Urothelium cell line (cell line): ENCODE results near the gene NUP93.
"Not testable (repeated sequence)": the region's sequence is repeated elsewhere in the genome, so short reads cannot be mapped to it uniquely, and the experiment has no call there.

ENCODE experiments used
- DNase-seq: peaks from one replicate; pipeline ENCODE4 v3.0.0; 2011; ENCODE audit warnings: low spot score, mixed read lengths
- FAIRE-seq: peaks from 2 replicates; lab custom pipeline; 2011; peaks lifted over from hg19 to GRCh38; lab: Jason Lieb, UNC

The NUP93 gene

DNA sequence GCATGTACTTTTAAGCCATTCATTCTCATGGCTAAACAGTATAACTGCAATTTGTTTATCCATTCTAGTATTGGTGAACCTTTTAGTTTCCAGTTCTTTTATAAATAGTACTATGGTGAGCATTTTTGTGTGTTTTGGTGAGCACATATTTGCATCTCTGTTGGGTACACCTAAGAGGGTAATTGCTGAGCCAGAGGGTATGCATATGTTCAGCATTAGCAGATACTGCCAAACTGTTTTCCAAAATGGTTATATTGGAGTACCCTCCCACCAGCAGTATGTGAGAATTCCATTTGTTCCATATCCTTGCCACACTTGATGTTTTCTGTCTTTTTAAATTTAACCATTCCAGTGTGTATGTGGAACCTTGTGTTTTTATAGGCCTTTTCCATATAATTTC lies 81.0 kb downstream of the NUP93 start:
- DNase-seq (no peak), FAIRE-seq (no peak)

DNA sequence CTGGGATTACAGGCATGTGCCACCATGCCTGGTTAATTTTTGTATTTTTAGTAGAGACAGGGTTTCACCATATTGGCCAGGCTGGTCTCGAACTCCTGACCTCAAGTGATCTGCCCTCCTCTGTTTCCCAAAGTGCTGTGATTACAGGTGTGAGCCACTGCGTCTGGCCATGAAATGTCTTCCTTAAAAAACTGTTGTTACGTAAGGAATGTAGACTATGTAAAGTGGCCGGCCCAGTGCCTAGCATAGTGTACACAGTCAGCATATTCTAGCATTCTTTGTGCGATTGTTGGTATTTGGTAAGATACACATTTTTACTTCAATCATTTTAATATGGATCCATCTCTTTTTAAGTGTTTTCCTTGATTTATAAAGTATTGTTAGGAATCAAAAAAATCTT lies 81.7 kb downstream of the NUP93 start:
- DNase-seq, FAIRE-seq: not testable (repeated sequence)

DNA sequence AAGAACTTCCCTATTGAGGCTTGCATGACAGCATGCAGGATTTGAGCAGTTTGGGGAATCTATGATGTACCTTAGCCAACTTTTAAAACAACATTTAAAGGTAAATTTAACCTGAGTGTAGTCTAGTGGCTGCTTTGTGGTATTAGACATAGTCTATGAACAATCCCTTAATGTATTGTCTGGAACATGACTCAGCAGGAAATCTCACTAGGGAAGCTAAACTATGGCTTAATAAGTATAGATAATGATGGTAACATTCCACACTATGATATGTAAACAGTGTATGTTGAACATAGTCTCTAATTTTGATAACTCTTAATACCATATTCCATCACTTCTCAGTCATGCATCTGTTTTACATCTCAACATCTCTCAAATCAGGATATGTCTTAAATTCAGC lies 83.0 kb downstream of the NUP93 start:
- no peak for FAIRE-seq
- no peak for DNase-seq

DNA sequence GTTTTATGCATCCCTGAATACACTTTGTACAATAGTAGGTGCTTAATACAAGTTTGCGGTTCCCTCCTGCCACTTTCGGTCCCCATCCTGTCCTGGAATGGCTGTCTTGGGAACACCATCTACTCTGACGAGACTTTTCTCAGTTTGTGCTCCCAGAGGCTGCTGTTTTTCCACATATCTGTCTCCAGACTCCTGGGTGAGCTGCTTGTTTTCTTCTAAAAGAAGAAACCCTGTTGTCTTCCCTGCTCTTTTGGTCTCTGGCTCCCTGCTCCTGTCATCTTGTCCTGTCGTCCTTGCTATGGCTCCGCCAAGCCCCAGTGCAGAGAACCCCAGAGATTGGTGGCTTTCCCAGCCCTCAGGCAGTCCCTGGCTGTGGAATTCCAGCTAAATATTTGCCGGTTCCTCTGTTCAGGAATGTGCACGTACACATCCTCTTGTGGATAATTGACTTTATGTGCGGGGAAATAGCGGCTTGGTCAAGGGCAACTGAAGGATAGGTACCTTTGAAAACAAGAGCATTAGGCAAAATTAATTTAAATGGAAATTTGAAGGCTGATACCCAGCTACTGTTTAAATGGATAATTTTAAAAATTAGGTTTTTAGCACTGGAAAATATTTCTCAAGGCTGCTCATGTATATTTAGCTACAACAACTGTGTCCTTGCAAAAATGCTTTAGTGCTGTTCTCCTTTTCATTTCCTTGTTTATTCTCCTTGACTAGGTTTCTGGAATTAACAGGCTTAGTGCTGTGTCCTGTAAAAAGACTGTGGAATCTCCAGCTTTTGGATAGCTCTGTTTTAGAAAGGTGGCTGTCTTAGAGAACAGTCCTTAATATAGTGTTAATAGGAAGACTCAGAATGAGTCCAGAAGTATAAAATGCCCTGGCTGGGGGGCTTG lies 84.9 kb downstream of the NUP93 start:
- no peak for FAIRE-seq
- DNase-seq, result peak; percentile 41

DNA sequence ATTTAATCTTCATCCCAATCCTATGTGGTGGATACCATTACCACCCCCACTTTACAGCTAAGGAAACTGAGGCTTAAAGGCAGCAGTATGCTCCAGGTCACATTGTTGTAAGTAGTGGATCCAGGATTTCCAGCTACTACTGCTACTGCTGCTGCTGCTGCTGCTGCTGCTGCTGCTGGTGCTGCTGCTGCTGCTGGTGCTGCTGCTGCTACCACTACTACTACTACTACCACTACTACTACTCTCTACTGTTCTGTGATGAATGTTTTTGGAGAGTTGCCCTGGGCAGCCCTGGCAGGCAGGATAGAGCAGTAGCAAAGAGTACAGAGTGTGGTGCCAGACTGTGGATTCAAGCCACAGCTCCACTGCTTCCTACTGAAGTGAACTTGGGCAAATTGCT lies 85.8 kb downstream of the NUP93 start:
- no peak for FAIRE-seq

DNA sequence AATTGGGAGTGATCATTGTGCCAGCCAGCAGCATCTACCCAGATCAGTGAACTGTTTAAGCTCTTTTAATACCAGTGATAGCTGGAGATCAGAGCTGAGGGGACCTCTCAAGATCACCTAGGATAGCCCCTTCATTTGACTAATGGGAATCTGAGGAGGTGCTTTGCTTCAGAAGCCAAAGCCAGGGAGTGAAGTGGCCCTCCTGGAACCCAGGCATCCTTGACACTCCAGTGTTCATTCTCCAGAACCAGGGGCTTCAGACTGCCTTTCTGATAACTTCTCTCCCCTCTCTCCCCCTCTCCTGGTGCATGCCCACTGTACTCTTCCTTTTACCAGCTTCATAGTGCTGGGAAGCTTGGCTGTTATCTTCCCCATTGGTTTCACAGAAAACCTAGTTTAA lies 87.1 kb downstream of the NUP93 start:
- DNase-seq, result no peak
- no peak for FAIRE-seq

More for the DNA sequence above, 85.8 kb downstream of the NUP93 start:
- no peak for DNase-seq

DNA sequence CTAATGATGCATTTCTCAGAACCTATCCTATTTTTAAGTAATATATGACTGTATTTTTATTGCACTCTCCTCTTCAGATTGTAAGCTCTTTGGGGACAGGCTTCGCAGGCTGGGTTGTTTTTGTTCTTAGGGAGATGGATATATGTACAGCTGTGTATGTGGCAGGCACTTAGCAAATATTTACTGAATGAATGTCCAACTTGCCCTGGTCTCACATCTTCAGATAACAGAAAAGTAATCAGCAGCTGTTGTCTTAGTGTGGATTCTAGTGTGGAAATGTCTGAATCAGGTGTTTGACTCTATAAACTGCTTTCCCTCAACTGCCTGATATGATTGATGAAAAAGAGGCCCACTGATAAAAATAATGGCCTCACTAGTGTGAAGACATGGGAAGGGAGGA lies 88.0 kb downstream of the NUP93 start:
- FAIRE-seq (no peak), DNase-seq (no peak)

DNA sequence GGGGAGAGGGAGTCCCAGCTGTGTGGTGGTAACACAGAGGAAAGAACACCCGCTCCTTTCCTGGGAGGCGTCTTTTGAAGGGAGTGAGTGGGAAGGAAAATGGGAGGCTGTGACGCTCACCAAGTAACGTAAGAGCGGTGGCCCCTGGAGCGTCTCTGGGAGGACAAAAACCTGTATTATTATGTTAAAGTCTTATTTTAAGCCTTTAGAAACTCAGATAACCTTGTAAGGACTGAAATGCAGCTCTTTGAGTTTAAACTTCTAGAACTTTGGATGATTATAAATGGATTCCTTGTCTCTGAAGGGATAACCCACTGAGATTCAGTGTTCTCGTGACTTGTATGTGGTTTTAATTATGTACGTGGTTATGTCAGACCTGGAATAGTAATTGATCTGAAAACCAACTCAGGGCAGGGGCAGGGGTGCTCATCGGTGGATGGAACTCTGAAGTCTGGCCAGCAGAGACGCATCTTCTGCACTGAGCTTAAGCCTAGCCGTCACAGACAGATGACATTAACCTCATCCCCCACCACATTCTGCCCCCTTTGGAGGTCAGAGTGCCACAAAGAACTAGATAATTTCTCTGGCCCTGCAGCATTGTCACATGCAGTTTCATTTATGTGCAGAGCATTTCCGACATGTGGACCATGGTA lies 93.3 kb downstream of the NUP93 start:
- DNase-seq (no peak), FAIRE-seq (no peak)

DNA sequence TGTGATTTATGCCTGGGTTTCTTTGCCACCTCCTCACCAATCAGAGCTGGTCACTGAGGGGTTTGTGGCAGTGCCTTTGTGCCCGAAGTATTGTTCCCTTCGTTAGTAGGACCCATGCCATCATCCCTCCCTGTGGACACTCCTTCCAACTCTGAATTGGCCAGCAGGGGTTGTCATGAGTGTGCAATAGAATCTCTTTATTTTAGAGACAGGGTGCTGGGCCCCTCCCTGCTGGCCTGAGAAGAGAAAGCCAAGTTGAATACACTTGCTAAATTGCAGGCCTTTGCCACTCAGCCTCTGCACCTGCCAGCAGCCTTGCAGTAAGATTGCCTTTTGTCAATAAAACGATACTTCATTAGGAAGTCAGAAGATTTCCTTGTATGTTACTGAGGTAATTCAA lies 94.4 kb downstream of the NUP93 start:
- DNase-seq (no peak), FAIRE-seq (no peak)

DNA sequence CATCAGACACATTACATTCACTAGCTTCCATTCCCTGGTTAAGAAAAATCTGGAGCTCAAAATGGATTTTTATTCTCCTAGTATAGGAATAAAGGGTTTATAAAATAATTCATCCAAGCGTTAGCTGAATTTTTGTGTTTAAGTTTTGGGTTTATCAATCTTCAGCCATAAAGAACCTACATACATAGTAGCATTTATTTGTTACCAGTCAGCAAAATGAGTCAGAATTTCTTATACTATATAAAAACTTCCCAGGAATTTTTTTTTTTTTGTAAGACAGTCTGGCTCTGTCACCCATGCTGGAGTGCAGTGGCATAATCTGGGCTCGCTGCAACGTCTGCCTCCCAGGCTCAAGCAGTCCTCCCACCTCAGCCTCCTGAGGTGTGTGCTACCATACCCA lies 94.9 kb downstream of the NUP93 start:
- no peak for DNase-seq
- FAIRE-seq, result no peak

DNA sequence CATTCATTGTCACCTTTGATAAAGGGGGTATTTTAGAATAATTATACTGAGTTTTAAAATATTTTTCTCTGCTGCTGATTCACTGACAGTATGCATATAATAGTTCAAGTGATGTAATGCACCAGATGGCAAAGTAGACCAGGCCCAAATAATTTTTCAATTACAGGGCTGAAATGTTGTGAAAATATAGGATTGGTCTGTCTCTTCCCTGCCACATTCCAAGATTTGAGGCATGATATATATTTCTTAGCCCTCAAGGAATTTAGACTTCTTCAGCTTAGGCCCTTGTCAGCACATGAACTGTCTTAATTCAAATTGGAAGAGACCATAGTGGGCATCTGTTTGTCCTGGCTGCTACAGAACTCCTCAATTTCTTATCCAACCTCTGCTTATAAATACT lies 95.9 kb downstream of the NUP93 start:
- no peak for DNase-seq
- no peak for FAIRE-seq

DNA sequence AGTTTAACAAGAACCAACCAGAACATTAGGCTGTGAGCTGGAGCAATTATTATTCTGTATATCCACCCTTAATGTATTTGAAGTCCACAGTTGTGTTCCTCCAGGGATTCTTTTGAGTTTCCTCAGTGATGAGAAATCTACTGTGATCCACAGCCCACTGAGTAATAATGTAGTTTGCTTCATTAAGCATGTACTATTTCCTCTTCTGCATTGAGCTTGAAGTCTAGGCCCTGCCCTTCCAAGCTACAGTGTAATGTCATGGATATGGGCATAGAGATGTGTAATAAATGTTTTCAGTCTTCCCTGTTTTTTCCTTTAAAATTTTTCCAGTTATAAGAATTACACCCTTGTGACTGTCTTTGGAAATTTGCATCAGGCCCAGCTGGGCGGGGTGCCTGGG lies 98.7 kb downstream of the NUP93 start:
- FAIRE-seq, result no peak

DNA sequence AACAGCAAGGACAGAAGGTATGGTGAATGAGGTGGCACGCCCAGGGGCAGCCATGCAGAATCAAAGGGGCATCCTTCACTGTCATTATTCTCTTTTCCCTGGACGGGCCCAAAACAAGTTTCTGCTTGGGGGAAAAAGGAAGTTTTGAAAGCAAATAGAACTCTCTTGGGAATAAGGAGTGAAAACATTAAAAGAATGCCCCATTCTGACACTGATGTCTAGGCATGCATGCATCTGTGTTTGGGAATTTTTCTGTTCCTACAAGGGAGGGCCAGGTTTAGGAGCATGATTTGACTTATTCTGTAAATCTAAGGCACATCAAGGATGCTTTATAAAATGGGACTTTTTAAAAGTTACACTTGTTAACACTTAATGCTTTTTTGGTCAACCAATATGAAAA lies 100.7 kb downstream of the NUP93 start:
- no peak for FAIRE-seq
- no peak for DNase-seq

More for the DNA sequence above, 98.7 kb downstream of the NUP93 start:
- DNase-seq, result no peak

DNA sequence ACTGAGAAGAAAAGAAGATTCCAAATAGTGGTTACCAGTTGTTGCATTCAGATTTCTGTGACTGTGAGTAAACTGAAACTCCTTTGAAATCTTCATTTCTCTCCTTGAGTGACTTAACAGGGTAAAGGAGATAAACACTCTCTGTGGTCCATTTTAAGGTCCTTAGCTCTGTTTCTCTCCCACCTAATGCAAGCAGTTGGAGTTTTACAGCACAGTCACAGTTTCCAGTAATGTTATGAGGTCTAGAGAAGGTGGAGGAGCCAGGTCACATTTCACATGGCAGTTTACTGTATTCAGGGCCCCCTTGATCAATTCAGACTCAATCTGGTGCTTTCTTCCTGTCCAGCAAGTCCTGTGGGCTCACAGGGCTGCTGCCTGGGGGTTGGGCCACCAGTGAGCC lies 102.8 kb downstream of the NUP93 start:
- DNase-seq (no peak), FAIRE-seq (no peak)

DNA sequence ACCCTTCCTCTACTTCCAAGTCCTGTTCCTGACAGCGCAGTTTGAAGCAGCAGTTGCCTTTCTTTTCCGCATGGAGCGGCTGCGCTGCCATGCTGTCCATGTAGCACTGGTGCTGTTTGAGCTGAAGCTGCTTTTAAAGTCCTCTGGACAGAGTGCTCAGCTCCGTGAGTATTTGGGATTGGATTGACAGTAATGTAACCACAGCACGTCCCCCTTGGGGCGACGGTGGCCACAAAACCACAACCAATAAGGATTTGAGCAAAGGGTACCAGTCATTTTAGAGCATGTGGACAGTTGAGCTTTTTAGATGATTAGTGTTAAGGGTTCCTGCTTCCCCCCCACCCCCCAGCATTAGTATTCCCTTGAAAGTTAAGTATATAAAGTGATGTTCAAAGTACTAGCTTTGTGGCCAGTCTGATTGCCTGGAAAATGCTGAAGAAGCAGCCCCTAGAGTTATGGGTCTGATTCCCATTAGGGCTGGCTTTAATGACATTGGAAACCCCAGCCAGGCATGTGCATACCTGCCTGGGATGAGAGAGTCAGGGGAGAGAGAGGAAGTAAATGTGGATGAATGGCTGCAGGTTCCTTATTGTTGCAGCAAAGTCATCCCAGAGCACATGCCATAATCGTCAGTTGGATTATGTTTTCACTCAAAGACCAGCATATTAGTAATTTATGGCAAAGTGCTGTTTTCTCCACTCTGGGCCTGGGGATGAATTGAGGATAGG lies 103.5 kb downstream of the NUP93 start:
- FAIRE-seq, result no peak
- no peak for DNase-seq

DNA sequence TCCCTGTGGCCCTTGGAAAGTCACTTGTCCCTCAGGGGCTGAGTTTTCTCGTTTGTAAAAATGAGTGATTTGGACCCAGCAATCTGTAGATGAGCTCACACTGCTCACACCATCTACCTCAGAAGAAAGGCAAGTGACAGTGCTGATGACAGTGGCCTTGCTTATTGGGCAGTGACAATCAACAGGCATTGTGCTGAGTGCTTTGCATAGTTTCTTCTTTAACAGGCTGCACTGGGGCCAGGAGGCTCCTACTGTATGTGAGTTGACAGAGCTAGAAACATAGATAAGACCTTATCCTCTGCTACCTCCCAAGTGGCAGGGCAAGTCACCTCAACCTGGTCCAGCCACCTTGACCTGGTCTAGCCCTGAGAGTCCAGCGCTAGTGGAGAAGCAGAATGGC lies 105.4 kb downstream of the NUP93 start:
- DNase-seq, result no peak
- FAIRE-seq, result no peak

DNA sequence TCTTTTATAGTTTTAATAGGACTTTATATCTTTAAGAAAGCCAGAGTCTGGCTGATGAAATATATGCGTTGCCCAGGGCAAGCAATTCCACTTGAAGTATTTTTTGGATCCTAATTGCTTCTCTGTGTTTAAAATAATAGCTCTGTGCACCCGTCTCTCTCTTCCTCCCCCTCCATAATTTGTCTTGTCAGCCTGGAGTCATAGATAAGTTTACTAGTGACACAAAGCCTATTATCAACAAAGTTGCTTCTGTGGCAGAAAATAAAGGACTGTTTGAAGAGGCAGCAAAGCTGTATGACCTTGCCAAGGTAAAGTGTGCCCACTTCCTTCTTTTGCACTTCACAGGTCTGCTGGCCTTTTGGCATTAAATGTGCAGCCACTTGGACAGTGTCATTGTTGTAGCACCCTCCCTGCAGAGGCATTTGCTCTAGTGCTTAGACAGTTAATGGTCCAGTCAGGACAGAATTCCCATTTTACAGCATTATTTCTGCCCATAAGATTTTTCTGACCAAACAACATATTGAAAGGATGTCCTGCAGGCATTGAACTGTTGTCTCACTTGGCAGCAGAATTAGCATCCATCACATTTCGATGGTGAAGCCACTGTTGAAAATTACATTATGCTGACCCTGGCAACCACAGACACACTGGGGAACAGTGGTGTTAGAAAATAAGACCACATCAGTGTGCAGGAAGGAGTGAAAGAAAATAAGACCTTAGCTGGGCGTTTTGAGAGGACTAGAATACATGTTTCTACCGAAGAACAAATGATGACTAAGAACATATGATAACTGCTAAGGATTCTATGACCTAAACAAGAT lies 106.7 kb downstream of the NUP93 start:
- no peak for FAIRE-seq
- DNase-seq, result no peak

DNA sequence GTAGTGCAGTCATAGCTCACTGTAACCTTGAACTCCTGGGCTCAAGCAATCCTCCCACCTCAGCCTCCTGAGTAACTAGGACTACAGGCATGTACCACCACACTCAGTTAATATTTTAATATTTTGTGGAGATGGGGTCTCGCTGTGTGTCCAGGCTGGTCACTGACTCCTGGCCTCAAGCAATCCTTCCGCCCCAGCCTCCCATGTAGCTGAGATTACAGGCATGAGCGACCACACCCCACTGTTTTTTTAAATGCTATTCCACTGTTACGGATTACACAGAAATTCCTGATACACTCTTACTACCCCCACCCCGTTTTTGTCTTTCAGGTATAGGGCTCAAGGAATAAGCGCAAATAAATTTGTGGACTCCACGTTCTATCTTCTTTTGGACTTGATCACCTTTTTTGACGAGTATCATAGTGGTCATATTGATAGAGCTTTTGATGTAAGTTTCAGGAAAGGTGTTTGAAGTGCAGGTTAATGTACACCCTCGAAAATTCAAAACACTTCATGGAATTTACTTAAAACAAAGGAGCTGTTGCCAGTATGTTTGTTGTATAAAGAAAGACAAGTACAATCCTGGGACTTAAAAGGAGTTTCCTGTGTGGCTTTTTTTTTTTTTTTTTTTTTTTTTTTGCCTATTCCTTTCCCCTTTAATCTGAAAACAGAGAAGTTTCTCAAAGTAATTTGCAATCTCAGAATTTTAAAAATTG lies 108.9 kb downstream of the NUP93 start:
- no peak for DNase-seq
- FAIRE-seq, result no peak

DNA sequence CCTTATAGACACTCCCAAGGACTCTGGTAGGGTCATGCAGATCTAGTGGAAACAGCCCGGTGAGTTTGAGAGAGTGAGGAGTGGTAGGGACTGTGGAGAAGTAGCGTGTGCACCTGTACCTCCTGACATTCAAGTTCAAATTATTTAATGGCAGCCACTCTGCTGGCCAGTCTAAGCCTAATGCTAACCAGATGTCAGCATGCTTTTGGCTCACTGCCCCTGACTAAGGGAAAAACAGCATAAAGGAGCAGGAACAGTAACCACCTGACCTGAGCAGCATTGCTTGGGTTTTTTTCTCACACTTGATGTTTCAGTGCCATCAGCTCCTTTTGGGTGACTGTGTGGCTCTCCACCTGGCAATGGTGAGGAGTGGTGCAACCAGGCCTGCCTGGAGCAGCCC lies 111.3 kb downstream of the NUP93 start:
- DNase-seq (no peak), FAIRE-seq (no peak)

DNA sequence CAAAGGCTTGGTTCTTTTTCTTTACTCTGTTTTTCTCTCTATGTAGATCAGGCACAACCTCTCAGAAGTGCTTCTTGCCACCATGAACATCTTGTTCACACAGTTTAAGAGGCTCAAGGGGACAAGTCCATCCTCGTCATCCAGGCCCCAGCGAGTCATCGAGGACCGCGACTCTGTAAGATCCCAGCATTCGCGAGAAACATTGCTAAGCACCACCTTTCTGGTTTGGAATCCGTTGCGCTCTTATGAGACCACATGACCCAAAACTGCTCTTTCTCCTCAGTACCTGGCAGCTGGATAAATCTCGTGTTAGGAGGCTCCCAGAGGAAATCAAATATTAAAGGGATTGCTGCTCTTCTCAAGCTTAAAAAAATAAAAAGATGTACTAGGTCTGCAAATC lies 111.7 kb downstream of the NUP93 start:
- no peak for FAIRE-seq
- DNase-seq, result no peak
